Right kidney (tissue), 1 donor: ENCODE measurements around the gene ATP9A.
"Not testable (repeated sequence)": the region's sequence is repeated elsewhere in the genome, so short reads cannot be mapped to it uniquely, and the experiment has no call there.

ENCODE experiments used
- DNase-seq: peaks from one replicate; pipeline ENCODE4 v3.0.0-alpha.2; 2016

The ATP9A gene

GRCh38 chr20:51725584-51726176, 42.5 kb downstream of the ATP9A start:
- DNase-seq = no peak

- not testable (repeated sequence) for DNase-seq
Observed at GRCh38 chr20:51723026-51723425, 45.2 kb downstream of the ATP9A start.

- DNase-seq = not testable (repeated sequence)
Observed at GRCh38 chr20:51722246-51722645, 45.9 kb downstream of the ATP9A start.

- no peak for DNase-seq
Observed at GRCh38 chr20:51720854-51721253, 47.3 kb downstream of the ATP9A start.

GRCh38 chr20:51720384-51720783, 47.8 kb downstream of the ATP9A start:
- no peak for DNase-seq

- no peak for DNase-seq
Observed at GRCh38 chr20:51715856-51716185, 52.4 kb downstream of the ATP9A start.

- no peak for DNase-seq
Observed at GRCh38 chr20:51715163-51715855, 52.9 kb downstream of the ATP9A start.

- no peak for DNase-seq
Observed at GRCh38 chr20:51713213-51713598, 55.0 kb downstream of the ATP9A start.

- peak; percentile 39 for DNase-seq
Observed at GRCh38 chr20:51712501-51713212, 55.5 kb downstream of the ATP9A start.

GRCh38 chr20:51711426-51711825, 56.8 kb downstream of the ATP9A start:
- DNase-seq = no peak

- peak; percentile 25 for DNase-seq
Observed at GRCh38 chr20:51710361-51710894, 57.8 kb downstream of the ATP9A start.

- DNase-seq = no peak
Observed at GRCh38 chr20:51705400-51705799, 62.8 kb downstream of the ATP9A start.

GRCh38 chr20:51703400-51704287, 64.5 kb downstream of the ATP9A start:
- peak; percentile 49 for DNase-seq

GRCh38 chr20:51702556-51702955, 65.6 kb downstream of the ATP9A start:
- no peak for DNase-seq

GRCh38 chr20:51700809-51701285, 67.3 kb downstream of the ATP9A start:
- peak; percentile 49 for DNase-seq

GRCh38 chr20:51698252-51698651, 69.9 kb downstream of the ATP9A start:
- no peak for DNase-seq

- no peak for DNase-seq
Observed at GRCh38 chr20:51697096-51697826, 70.9 kb downstream of the ATP9A start.

GRCh38 chr20:51696304-51697071, 71.7 kb downstream of the ATP9A start:
- DNase-seq = no peak

- DNase-seq = no peak
Observed at GRCh38 chr20:51695574-51696303, 72.5 kb downstream of the ATP9A start.

GRCh38 chr20:51692806-51693400, 75.3 kb downstream of the ATP9A start:
- no peak for DNase-seq
